ENCODE results near the gene NIPAL1. TPM values are rescaled to one million over a fixed set of nuclear protein-coding genes. Genes with fewer than 3 reads are reported as not detected.

The NIPAL1 gene
- total RNA-seq, 2 donors from 2014 or later = 0.21 to 2.0 TPM

GRCh38 chr4:48081196-48081595, 64.6 kb downstream of the NIPAL1 start:
- DNase-seq (ENCODE audit: low spot score) (no peak), ATAC-seq (no peak)
- Mint-ChIP-seq H3K27ac (no peak overlapping the region), H3K36me3 (peaks cover 13% of the 10 kb centered on the region), H3K4me1 (ENCODE audit: low read depth in 2 of 2) (peaks cover 34 to 55% of the 10 kb centered on the region in 2 donors), H3K9me3 (no peaks in the 10 kb centered on the region), H3K27me3 (no peaks in the 10 kb centered on the region), H3K4me3 (no peak overlapping the region)

- DNase-seq (ENCODE audit: low spot score) (no peak), ATAC-seq (no peak)
- peaks cover 18% of the 10 kb centered on the region for H3K36me3 Mint-ChIP-seq
- H3K4me3 Mint-ChIP-seq = no peak overlapping the region
- H3K27me3 Mint-ChIP-seq = no peaks in the 10 kb centered on the region
- peak overlapping the region in 1 of 2 donors; percentile 20 for H3K27ac Mint-ChIP-seq
- no peaks in the 10 kb centered on the region for H3K9me3 Mint-ChIP-seq
- H3K4me1 Mint-ChIP-seq (ENCODE audit: low read depth in 2 of 2) = peaks cover 36 to 51% of the 10 kb centered on the region in 2 donors
Measured at GRCh38 chr4:48082956-48083355, 66.4 kb downstream of the NIPAL1 start.

GRCh38 chr4:48085821-48086589, 69.4 kb downstream of the NIPAL1 start:
- H3K36me3 Mint-ChIP-seq = peaks cover 11% of the 10 kb centered on the region
- no peaks in the 10 kb centered on the region for H3K9me3 Mint-ChIP-seq
- peaks cover 17 to 32% of the 10 kb centered on the region in 2 donors for H3K4me1 Mint-ChIP-seq (ENCODE audit: low read depth in 2 of 2)
- H3K27me3 Mint-ChIP-seq = no peaks in the 10 kb centered on the region
- no peak for DNase-seq (ENCODE audit: low spot score)
- H3K27ac Mint-ChIP-seq = peak overlapping the region; percentile 31 to 82
- H3K4me3 Mint-ChIP-seq = no peak overlapping the region
- no peak for ATAC-seq

Other genes with a start within 250 kb of the NIPAL1 start
- not detected for gene CORIN, start 178.7 kb upstream of the NIPAL1 start, total RNA-seq
- gene NFXL1, start 102.2 kb upstream of the NIPAL1 start, total RNA-seq = 10 to 100 TPM; 12.1 to 21.9 TPM
- gene CNGA1, start 91 bp upstream of the NIPAL1 start, total RNA-seq = not detected
- gene TXK, start 117.5 kb downstream of the NIPAL1 start, total RNA-seq = 10 to 100 TPM; 26.1 to 60.2 TPM

Data from natural killer cell treated with Interleukin-12 subunit alpha and Interleukin-12 subunit beta and Interleukin-15 and Interleukin-18, amount 100 ng/mL, for 72 hours (primary cell).